NCI-H748 treated with DMSO at 0.1 percent for 48 hours (cell line): Measurements from ENCODE around the gene EYA2.

Source experiments
- DNase-seq: peaks from one replicate; lab custom pipeline; 2025; lab: John Stamatoyannopoulos, UW

The EYA2 gene

DNA sequence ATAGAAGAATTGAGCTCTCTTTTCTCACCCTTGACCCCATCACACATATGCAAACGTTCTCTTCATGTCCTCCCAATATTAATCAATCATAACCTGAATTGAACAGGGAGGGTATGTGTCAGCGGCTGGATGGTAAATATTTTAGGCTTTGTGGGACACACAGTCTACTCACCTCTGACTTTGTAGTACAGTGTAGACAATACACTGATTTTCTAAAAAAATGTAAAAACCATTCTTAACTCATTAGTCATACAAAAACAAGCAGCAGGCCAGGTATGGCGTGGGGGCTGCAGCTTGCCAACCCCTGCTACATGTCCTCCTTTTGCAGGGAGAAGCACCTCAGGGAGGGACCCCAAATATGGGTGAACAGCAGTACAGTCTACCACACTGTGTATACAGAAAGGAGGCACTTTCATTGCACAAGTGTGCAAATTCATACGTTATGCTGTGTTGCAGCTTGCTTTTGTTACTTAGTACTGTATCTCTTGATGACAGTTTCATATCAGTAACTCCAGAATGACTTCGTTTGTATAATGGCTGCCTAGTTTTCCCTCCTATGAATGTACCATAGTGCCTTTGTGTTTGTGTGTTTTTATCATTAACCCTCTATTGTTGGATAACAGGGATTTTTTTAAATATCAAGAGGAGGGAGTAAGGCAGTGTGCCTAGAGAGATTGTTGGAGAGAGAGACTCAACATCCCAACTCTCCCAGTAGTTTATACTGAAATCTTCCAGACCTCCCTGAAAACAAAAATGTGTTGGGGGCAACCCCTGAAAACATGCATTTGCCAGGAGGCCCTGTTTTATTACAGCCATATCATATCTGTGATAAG, 247.5 kb downstream of the EYA2 start:
- DNase-seq, result no peak

DNA sequence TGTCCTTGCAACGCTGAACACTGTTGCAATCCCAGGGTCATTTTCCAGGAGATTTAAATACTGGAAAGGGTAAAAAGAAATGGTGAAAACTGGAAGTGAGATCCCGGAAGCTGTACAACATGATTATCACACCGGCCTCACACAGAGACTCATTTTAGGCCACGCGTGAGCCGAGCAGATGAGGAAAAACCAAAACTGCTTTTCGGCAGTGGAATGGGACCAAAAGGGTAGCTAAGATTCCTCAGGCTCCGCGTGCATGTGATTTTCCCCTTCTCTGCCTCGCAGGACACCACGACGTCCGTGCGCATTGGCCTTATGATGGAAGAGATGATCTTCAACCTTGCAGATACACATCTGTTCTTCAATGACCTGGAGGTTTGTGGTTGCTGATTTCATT, 248.1 kb downstream of the EYA2 start:
- no peak for DNase-seq

- DNase-seq, result no peak
Observed at GRCh38 chr20:47143657-47144056, 249.0 kb downstream of the EYA2 start.

DNA sequence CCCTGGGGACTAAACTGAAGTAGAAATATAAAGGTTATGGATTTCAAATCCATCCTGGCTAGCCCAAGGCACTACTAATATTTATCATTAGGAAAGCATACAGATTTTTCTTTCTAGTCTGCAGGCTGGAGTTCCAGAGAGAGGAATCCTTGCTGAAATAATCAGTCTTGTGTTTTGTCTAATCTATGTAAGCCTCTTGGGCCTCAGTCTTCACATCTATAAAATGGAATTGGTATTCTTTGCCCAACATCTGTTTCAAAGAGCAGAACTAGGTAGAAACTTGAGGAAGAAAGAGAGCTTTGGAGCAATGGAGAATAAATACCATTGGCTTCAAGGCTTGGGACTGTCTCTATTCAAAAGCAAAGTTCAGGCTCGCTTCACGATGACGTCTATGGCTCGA, 249.8 kb downstream of the EYA2 start:
- DNase-seq, result no peak

DNA sequence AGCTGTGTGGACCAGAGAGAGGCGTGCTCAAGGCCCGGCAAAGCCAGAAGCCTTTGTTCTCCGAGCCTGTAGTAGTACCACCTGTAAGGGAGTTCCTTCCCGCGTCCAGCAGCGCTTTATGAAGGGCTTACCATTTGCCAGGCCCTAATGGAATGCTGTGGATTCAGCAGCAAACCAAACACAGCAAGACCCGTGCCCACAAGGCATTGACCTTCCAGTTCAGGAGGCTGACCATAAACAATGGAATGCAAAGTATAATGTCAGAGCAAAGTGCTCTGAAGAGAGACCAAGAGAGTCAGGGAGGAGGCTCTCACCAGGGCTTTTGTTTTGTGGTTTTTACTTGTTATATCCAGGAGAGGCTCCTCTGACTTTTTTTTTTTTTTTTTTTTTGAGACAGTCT, 252.0 kb downstream of the EYA2 start:
- no peak for DNase-seq

GRCh38 chr20:47148059-47148458, 253.4 kb downstream of the EYA2 start:
- DNase-seq, result no peak

DNA sequence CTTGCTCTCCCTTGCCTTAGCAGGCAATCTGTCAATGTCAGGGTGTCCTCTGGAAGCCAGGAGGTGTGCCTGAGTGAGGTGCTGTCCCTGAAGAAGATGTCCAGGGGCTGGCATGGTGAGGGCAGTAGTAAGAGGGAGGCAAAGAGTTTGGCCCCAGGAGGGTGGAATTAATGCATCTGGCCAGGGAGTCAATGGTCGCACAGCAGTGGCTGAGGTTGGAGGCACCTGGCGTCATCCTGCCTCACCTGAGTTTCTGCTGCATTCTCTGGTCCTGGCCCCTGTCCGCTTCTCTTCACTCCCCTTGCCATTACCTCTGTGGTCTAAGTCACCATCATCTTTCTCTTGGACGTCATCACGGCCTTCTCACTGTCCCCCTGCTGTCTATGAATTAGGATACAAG, 255.3 kb downstream of the EYA2 start:
- DNase-seq, result no peak

- DNase-seq, result peak; percentile 13
Observed at GRCh38 chr20:47150403-47151152, 255.9 kb downstream of the EYA2 start.

DNA sequence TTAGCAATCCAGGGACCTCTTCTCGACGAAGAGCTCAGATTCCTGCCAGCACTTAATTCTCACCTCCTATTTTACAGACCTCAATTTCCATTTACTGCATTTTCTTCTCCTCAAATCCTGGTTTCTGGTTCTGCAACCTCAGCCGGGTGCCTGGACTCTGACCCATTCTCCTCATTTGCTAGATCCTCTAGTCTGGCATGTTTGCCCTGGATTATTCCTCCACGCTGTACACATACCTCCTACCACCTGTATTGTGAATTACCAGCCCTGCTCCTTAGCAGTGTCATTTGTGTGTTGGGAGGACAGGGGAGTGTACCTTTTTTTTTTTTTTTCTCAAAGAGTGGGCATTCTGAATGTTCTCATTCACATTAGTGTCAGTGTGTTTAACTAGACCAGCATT, 257.4 kb downstream of the EYA2 start:
- no peak for DNase-seq

DNA sequence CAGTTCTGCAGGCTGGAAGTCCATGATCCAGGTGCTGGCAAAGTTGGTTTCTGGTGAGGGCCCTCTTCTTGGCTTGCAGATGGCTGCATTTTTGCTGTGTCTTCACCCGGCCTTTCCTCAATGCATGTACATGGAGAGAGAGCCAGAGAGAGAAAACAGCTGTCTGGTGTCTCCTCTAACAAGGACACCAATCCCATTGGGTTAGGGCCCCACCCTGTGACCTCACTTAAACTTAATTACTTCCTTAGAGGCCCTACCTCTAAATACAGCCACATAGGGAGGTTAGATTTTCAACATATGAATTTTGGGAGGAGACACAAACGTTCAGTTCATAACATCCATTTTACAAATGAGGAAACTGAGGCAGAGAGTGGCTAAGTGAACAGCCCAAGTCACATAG, 259.4 kb downstream of the EYA2 start:
- no peak for DNase-seq

DNA sequence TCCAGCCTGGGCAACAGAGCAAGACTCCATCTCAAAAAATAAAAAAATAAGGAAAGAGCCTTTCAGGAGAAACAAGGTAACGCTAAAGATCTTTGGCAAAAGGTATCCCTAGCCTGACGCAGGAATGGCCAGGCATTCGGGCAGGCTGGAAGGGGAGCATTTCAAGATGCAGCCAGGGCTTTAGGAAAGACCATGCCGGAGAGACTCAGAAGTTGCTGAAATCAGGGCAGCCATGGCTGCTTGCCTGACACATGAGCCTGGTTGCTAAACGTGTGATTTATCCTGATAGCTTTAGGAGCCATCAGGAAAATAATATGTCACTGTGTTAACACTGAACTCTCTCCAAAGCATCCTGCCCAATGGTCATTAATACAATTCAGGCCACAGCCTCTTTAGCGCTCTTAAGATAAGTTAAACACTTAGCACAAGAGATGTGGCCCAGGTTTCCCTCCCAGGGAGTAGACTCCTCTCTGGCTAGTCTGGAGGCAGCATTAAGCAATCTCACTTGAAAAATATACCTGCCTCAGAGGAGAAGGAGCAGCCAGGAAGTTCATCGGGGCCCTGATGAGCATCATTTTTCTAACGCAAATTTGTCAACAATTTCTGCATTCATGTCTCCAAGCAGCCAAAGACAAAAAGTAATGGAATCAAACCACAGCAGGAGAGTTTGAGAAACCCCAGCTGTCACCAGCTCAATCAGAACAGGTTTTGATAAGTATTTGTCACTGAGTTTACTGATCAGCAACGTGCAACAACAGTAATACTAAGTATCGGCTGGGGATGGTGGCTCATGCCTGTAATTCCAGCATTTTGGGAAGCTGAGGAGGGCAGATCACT, 261.9 kb downstream of the EYA2 start:
- DNase-seq, result no peak

DNA sequence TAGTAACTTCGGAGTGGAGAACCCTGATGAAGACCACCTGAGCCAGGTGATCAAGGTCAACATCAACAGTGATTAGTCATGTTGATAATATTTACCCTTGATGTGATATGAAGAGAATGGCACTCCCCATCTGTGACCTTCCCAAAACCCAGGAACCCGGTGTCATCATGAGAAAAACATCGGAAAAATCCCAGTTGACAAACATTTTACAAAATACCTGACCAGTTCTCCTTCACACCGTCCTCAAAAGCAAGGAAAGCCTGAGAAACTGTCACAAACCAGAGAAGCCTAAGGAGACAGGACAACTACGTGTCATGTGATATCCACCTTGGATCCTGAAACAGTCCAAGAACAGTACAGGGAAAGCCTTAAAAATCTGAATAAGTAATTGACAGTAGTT, 264.5 kb downstream of the EYA2 start:
- DNase-seq, result no peak

GRCh38 chr20:47160240-47160639, 265.6 kb downstream of the EYA2 start:
- DNase-seq, result no peak

- no peak for DNase-seq
Observed at GRCh38 chr20:47160992-47161391, 266.3 kb downstream of the EYA2 start.

- no peak for DNase-seq
Observed at GRCh38 chr20:47161411-47161810, 266.8 kb downstream of the EYA2 start.

GRCh38 chr20:47164140-47164539, 269.5 kb downstream of the EYA2 start:
- DNase-seq, result no peak

GRCh38 chr20:47165376-47165865, 270.8 kb downstream of the EYA2 start:
- no peak for DNase-seq

DNA sequence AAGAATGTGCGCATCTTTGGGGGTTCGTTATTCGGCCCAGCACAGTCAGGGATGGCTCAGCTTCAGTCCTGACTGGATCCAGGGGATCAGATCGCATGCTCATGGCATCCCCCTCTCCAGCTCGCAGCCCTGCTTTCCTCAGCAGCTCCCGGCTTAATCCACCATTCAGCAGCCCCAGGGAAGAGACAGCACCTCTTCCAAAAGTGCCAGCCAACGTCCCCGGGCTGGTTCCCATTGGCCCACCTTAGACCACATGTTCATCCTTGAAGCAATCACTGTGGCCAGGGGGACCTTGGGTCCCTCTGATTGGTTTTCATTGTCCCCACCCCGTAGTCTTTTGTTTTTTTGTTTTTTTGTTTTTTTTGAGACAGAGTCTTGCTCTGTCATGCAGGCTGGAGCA, 273.2 kb downstream of the EYA2 start:
- DNase-seq, result no peak

GRCh38 chr20:47172579-47172978, 277.9 kb downstream of the EYA2 start:
- DNase-seq, result no peak

GRCh38 chr20:47173596-47174216, 279.1 kb downstream of the EYA2 start:
- no peak for DNase-seq

DNA sequence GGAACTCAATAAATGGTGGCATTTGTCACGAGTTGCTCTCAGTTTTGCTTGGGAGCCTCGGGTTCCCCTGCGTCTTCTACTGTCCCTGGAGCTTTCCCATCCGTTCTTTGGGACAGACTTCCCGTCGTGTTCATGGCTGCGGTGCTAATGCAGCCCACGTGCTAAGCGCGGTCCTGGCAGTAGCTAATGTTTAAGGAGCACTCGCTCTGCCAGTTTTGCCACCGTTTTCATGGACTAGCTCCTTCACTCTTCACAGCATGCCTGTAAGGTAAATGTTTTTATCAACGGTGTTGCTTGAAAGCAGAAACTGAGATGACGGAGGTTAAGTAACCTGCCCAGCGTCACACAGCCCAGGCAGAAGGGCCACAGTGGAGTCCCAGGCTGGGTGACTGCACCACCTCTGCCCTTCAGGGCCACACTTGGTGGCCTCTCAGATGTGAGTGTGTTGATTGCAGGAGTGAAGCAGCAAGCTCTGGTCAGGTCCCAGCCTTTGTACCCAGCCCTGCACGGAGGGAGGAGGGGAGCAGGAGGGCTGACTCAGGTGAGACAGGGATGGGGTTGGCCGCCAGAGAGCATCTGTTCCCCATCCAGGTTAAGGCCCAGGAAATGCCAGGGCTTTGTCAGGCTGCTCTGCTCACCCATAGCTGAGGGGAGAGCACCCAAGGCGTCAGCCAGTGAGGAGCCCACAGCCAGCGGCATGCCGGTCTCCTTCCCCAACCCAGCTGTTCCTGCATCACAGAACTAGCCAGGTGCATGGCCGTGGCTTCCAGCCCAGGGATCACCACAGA, 280.0 kb downstream of the EYA2 start:
- DNase-seq, result no peak
